OCI-LY7 (cell line): ENCODE measurements around the gene C20orf204. TPM values are rescaled to one million over a fixed set of nuclear protein-coding genes. Genes with fewer than 3 reads are reported as not detected.

Source experiments
- BruUV-seq: library from RNA; stranded (reverse); fragments of 400-500 nt; replicated peaks from 2 replicates; lab custom pipeline; 2021; lab: Mats Ljungman, UMichigan
- CTCF ChIA-PET: fragments of 300-600 bp; sonication (Branson Sonifier 250); formaldehyde crosslinking; loops from one replicate; lab custom pipeline; 2022; ENCODE audit warnings: antibody characterized with exemption; ENCODE audit not compliant: unreplicated experiment; lab: Charles Lee
- POLR2A ChIA-PET: fragments of 300-600 bp; sonication (Branson Sonifier 250); formaldehyde crosslinking; loops from one replicate; lab custom pipeline; 2022; ENCODE audit warnings: antibody characterized with exemption; lab: Charles Lee
- DNase-seq: peaks from one replicate; pipeline ENCODE4 v3.0.0-alpha.2; 2015; ENCODE audit warnings: low spot score
- H2AFZ ChIP-seq: fragments of 200-600 bp; sonication (generic), shearing (Covaris generic); 2 replicates; pipeline ENCODE4 v1.6.1; 2014; ENCODE audit warnings: mild to moderate bottlenecking, antibody characterized with exemption, low read length, moderate library complexity
- H3K27ac ChIP-seq: fragments of 200-600 bp; sonication (generic); 2 replicates; pipeline ENCODE4 v1.5.1; 2014; ENCODE audit warnings: mixed run types, low read depth, mild to moderate bottlenecking, moderate library complexity, low read length, inconsistent platforms; ENCODE audit not compliant: poor library complexity, severe bottlenecking
- H3K36me3 ChIP-seq: fragments of 200-600 bp; sonication (generic); 2 replicates; pipeline ENCODE4 v1.6.1; 2014; ENCODE audit warnings: mild to moderate bottlenecking, antibody characterized with exemption, low read length, moderate library complexity, mixed read lengths; ENCODE audit not compliant: insufficient read depth
- H3K4me1 ChIP-seq: fragments of 200-600 bp; sonication (generic); 2 replicates; pipeline ENCODE4 v1.5.1; 2014; ENCODE audit warnings: mild to moderate bottlenecking, low read length; ENCODE audit not compliant: insufficient read depth, poor library complexity, severe bottlenecking
- H3K4me2 ChIP-seq: fragments of 200-600 bp; sonication (generic); 2 replicates; pipeline ENCODE4 v1.6.1; 2014; ENCODE audit warnings: mild to moderate bottlenecking, low read length
- H3K4me3 ChIP-seq: fragments of 200-600 bp; sonication (generic); 2 replicates; pipeline ENCODE4 v1.5.1; 2014; ENCODE audit warnings: mild to moderate bottlenecking, low read depth, low read length; ENCODE audit not compliant: poor library complexity, severe bottlenecking
- H3K79me2 ChIP-seq: fragments of 200-600 bp; sonication (generic); 2 replicates; pipeline ENCODE4 v1.6.1; 2016; ENCODE audit warnings: low read depth, mild to moderate bottlenecking, low read length, moderate library complexity, mixed read lengths; ENCODE audit not compliant: insufficient read depth
- H3K9me2 ChIP-seq: fragments of 200-600 bp; sonication (generic); 2 replicates; pipeline ENCODE4 v1.6.1; 2016; ENCODE audit warnings: mild to moderate bottlenecking, low read length, mixed read lengths; ENCODE audit not compliant: insufficient read depth
- H3K9me3 ChIP-seq: fragments of 200-600 bp; sonication (generic); 2 replicates; pipeline ENCODE4 v1.6.1; 2014; ENCODE audit warnings: mild to moderate bottlenecking, mixed run types, low read length, mixed read lengths
- H4K20me1 ChIP-seq: fragments of 200-600 bp; sonication (generic); 2 replicates; pipeline ENCODE4 v1.6.1; 2014; ENCODE audit warnings: mild to moderate bottlenecking, antibody characterized with exemption, low read length, moderate library complexity, mixed read lengths; ENCODE audit not compliant: insufficient read depth
- CTCF ChIP-seq: fragments of 200-600 bp; sonication (generic); conservative IDR thresholded peaks from 2 replicates; pipeline ENCODE4 v1.5.1; 2014; ENCODE audit warnings: mild to moderate bottlenecking, antibody characterized with exemption, low read length, moderate library complexity, mixed read lengths
- EZH2phosphoT487 ChIP-seq: fragments of 200-600 bp; sonication (generic); IDR thresholded peaks from 2 replicates; pipeline ENCODE4 v1.6.1; 2018; ENCODE audit warnings: low read depth, borderline replicate concordance, mild to moderate bottlenecking, mixed run types, antibody characterized with exemption, low read length, moderate library complexity, mixed read lengths
- intact Hi-C: fragments of 100-400 bp; cut with micrococcal nuclease; formaldehyde crosslinking; loops from one replicate; pipeline ENCODE4 v1.10.0; 2022; ENCODE audit not compliant: unreplicated experiment
- total RNA-seq, 2 experiments: library from RNA; depleted of rRNA in 1 of 2; stranded (reverse); fragments of >200 nt in 1 of 2; shearing (Covaris generic) in 1 of 2; gene quantifications; 2 replicates each; pipeline ENCODE4 v1.2.3, GENCODE V29; 2014 to 2022

C20orf204 gene
- total RNA-seq, 2 experiments from 2014 or later = 3.5 to 6.7 TPM

- Histone ChIP-seq H3K4me1 (peaks cover 14% of the 10 kb centered on the region), H2AFZ (no peak overlapping the region), H3K27ac (no peak overlapping the region), H3K4me3 (no peak overlapping the region), H3K36me3 (peaks cover 42% of the 10 kb centered on the region; the same call in 1 of the 2 replicates), H3K4me2 (no peak overlapping the region), H4K20me1 (no peaks in the 10 kb centered on the region), H3K9me2 (no peaks in the 10 kb centered on the region), H3K9me3 (no peaks in the 10 kb centered on the region), H3K79me2 (peaks cover 2% of the 10 kb centered on the region; the same call in 1 of the 2 replicates)
- intact Hi-C loops = no loop called here
- no TSS peak for BruUV-seq
- TF ChIP-seq EZH2phosphoT487 (no peak), CTCF (no peak)
- ChIA-PET POLR2A (no interaction called here), CTCF (no interaction called here)
- DNase-seq = no peak
These were observed 35.7 kb downstream of the C20orf204 start for GRCh38 chr20:64071341-64072332.

- H4K20me1 ChIP-seq = no peaks in the 10 kb centered on the region
- intact Hi-C loops = no loop called here
These were observed 36.6 kb downstream of the C20orf204 start for GRCh38 chr20:64072498-64073063.

More at GRCh38 chr20:64072498-64073063, 36.6 kb downstream of the C20orf204 start:
- Histone ChIP-seq H3K9me3 (no peaks in the 10 kb centered on the region), H3K36me3 (peaks cover 43% of the 10 kb centered on the region; the same call in 1 of the 2 replicates), H3K4me1 (peaks cover 24% of the 10 kb centered on the region), H3K9me2 (no peaks in the 10 kb centered on the region), H2AFZ (no peak overlapping the region), H3K4me3 (no peak overlapping the region), H3K79me2 (peaks cover 6% of the 10 kb centered on the region; the same call in 1 of the 2 replicates), H3K27ac (no peak overlapping the region), H3K4me2 (no peak overlapping the region)
- ChIA-PET POLR2A (no interaction called here), CTCF (no interaction called here)
- TF ChIP-seq EZH2phosphoT487 (no peak), CTCF (no peak)
- DNase-seq = no peak
- no TSS peak for BruUV-seq
